ENCODE results near the gene PLCB4.
"Not testable (repeated sequence)": the region's sequence is repeated elsewhere in the genome, so short reads cannot be mapped to it uniquely, and the experiment has no call there.

The PLCB4 gene

GRCh38 chr20:9038791-9039535 lies 29.9 kb upstream of the PLCB4 start:
- Histone ChIP-seq H3K4me1 (peaks cover 2% of the 10 kb centered on the region; the same call in 1 of the 2 replicates), H3K27me3 (ENCODE audit: low read depth) (no peaks in the 10 kb centered on the region), H3K9me3 (no peaks in the 10 kb centered on the region), H3K36me3 (replicated peaks) (no peaks in the 10 kb centered on the region), H3K4me3 (no peak overlapping the region)
- DNase-seq (ENCODE audit: low spot score in 2 of 2): no peak
- in situ Hi-C loops (cut with MboI; ENCODE audit: low sequenced_read_pairs): no loop called here

- in situ Hi-C loops (cut with MboI; ENCODE audit: low sequenced_read_pairs): no loop called here
- DNase-seq (ENCODE audit: low spot score in 2 of 2): no peak
- peaks cover 2% of the 10 kb centered on the region; the same call in 1 of the 2 replicates for H3K4me1 ChIP-seq
Measured at GRCh38 chr20:9040863-9041524, 27.9 kb upstream of the PLCB4 start.

GRCh38 chr20:9043364-9043763 lies 25.5 kb upstream of the PLCB4 start:
- in situ Hi-C loops (cut with MboI; ENCODE audit: low sequenced_read_pairs): no loop called here
- Histone ChIP-seq H3K4me3 (no peak overlapping the region), H3K4me1 (peaks cover 2% of the 10 kb centered on the region; the same call in 1 of the 2 replicates), H3K27me3 (ENCODE audit: low read depth) (no peaks in the 10 kb centered on the region), H3K36me3 (replicated peaks) (no peaks in the 10 kb centered on the region), H3K9me3 (no peaks in the 10 kb centered on the region)
- no peak for DNase-seq (ENCODE audit: low spot score in 2 of 2)

More at GRCh38 chr20:9040863-9041524, 27.9 kb upstream of the PLCB4 start:
- Histone ChIP-seq H3K27me3 (ENCODE audit: low read depth) (no peaks in the 10 kb centered on the region), H3K4me3 (no peak overlapping the region), H3K36me3 (replicated peaks) (no peaks in the 10 kb centered on the region), H3K9me3 (no peaks in the 10 kb centered on the region)

GRCh38 chr20:9047928-9048327 lies 21.0 kb upstream of the PLCB4 start:
- H3K9me3 ChIP-seq; DNase-seq (ENCODE audit: low spot score in 2 of 2); H3K4me1 ChIP-seq; H3K4me3 ChIP-seq; in situ Hi-C loops (cut with MboI; ENCODE audit: low sequenced_read_pairs); H3K27me3 ChIP-seq (ENCODE audit: low read depth); H3K36me3 ChIP-seq (replicated peaks): not testable (repeated sequence)

GRCh38 chr20:9051508-9051907 lies 17.4 kb upstream of the PLCB4 start:
- DNase-seq (ENCODE audit: low spot score in 2 of 2): no peak
- in situ Hi-C loops (cut with MboI; ENCODE audit: low sequenced_read_pairs): no loop called here
- H3K27me3 ChIP-seq (ENCODE audit: low read depth): peaks cover 2% of the 10 kb centered on the region; the same call in 1 of the 2 replicates
- no peaks in the 10 kb centered on the region for H3K36me3 ChIP-seq (replicated peaks)
- no peaks in the 10 kb centered on the region for H3K9me3 ChIP-seq
- no peaks in the 10 kb centered on the region for H3K4me1 ChIP-seq
- H3K4me3 ChIP-seq: no peak overlapping the region

- no peaks in the 10 kb centered on the region for H3K4me1 ChIP-seq
- H3K9me3 ChIP-seq: no peaks in the 10 kb centered on the region
- no peaks in the 10 kb centered on the region for H3K36me3 ChIP-seq (replicated peaks)
- in situ Hi-C loops (cut with MboI; ENCODE audit: low sequenced_read_pairs): no loop called here
- DNase-seq (ENCODE audit: low spot score in 2 of 2): no peak
- H3K27me3 ChIP-seq (ENCODE audit: low read depth): peaks cover 2% of the 10 kb centered on the region; the same call in 1 of the 2 replicates
- H3K4me3 ChIP-seq: no peak overlapping the region
Measured at GRCh38 chr20:9052136-9052535, 16.8 kb upstream of the PLCB4 start.

- Histone ChIP-seq H3K36me3 (replicated peaks) (no peaks in the 10 kb centered on the region), H3K4me3 (no peak overlapping the region), H3K9me3 (no peaks in the 10 kb centered on the region), H3K4me1 (no peaks in the 10 kb centered on the region), H3K27me3 (ENCODE audit: low read depth) (peaks cover 2% of the 10 kb centered on the region; the same call in 1 of the 2 replicates)
- in situ Hi-C loops (cut with MboI; ENCODE audit: low sequenced_read_pairs): no loop called here
- no peak for DNase-seq (ENCODE audit: low spot score in 2 of 2)
Measured at GRCh38 chr20:9053108-9053507, 15.8 kb upstream of the PLCB4 start.

GRCh38 chr20:9054176-9054575 lies 14.7 kb upstream of the PLCB4 start:
- no peak for DNase-seq (ENCODE audit: low spot score in 2 of 2)
- H3K4me1 ChIP-seq: no peaks in the 10 kb centered on the region
- H3K9me3 ChIP-seq: no peaks in the 10 kb centered on the region
- in situ Hi-C loops (cut with MboI; ENCODE audit: low sequenced_read_pairs): no loop called here
- peaks cover 2% of the 10 kb centered on the region; the same call in 1 of the 2 replicates for H3K27me3 ChIP-seq (ENCODE audit: low read depth)
- no peak overlapping the region for H3K4me3 ChIP-seq
- no peaks in the 10 kb centered on the region for H3K36me3 ChIP-seq (replicated peaks)

- in situ Hi-C loops (cut with MboI; ENCODE audit: low sequenced_read_pairs): no loop called here
- H3K27me3 ChIP-seq (ENCODE audit: low read depth): no peaks in the 10 kb centered on the region
- no peaks in the 10 kb centered on the region for H3K9me3 ChIP-seq
- H3K4me3 ChIP-seq: no peak overlapping the region
- H3K4me1 ChIP-seq: no peaks in the 10 kb centered on the region
- no peak for DNase-seq (ENCODE audit: low spot score in 2 of 2)
- H3K36me3 ChIP-seq (replicated peaks): no peaks in the 10 kb centered on the region
Measured at GRCh38 chr20:9059931-9060330, 9.0 kb upstream of the PLCB4 start.

- H3K36me3 ChIP-seq (replicated peaks): no peaks in the 10 kb centered on the region
- no peaks in the 10 kb centered on the region for H3K9me3 ChIP-seq
- no peaks in the 10 kb centered on the region for H3K4me1 ChIP-seq
- H3K4me3 ChIP-seq: no peak overlapping the region
- DNase-seq (ENCODE audit: low spot score in 2 of 2): no peak
- in situ Hi-C loops (cut with MboI; ENCODE audit: low sequenced_read_pairs): no loop called here
- no peaks in the 10 kb centered on the region for H3K27me3 ChIP-seq (ENCODE audit: low read depth)
Measured at GRCh38 chr20:9061434-9061833, 7.5 kb upstream of the PLCB4 start.

GRCh38 chr20:9062066-9062465 lies 6.8 kb upstream of the PLCB4 start:
- Histone ChIP-seq H3K4me1 (no peaks in the 10 kb centered on the region), H3K27me3 (ENCODE audit: low read depth) (no peaks in the 10 kb centered on the region), H3K4me3 (no peak overlapping the region), H3K36me3 (replicated peaks) (no peaks in the 10 kb centered on the region), H3K9me3 (no peaks in the 10 kb centered on the region)
- in situ Hi-C loops (cut with MboI; ENCODE audit: low sequenced_read_pairs): no loop called here
- DNase-seq (ENCODE audit: low spot score in 2 of 2): no peak

GRCh38 chr20:9066191-9066590 lies 2.7 kb upstream of the PLCB4 start:
- Histone ChIP-seq H3K9me3 (no peaks in the 10 kb centered on the region), H3K36me3 (replicated peaks) (no peaks in the 10 kb centered on the region), H3K4me1 (peaks cover 18% of the 10 kb centered on the region), H3K27me3 (ENCODE audit: low read depth) (no peaks in the 10 kb centered on the region), H3K4me3 (no peak overlapping the region)
- no peak for DNase-seq (ENCODE audit: low spot score in 2 of 2)
- in situ Hi-C loops (cut with MboI; ENCODE audit: low sequenced_read_pairs): no loop called here

GRCh38 chr20:9068233-9068801 lies 570 bp upstream of the PLCB4 start:
- DNase-seq (ENCODE audit: low spot score in 2 of 2): peak; percentile 36 to 75
- Histone ChIP-seq H3K4me3 (peak overlapping the region; percentile 58), H3K9me3 (no peaks in the 10 kb centered on the region), H3K36me3 (replicated peaks) (no peaks in the 10 kb centered on the region), H3K4me1 (peaks cover 21% of the 10 kb centered on the region), H3K27me3 (ENCODE audit: low read depth) (no peaks in the 10 kb centered on the region)
- in situ Hi-C loops (cut with MboI; ENCODE audit: low sequenced_read_pairs): no loop called here

GRCh38 chr20:9070304-9070703 lies 1.4 kb downstream of the PLCB4 start:
- H3K9me3 ChIP-seq: no peaks in the 10 kb centered on the region
- peaks cover 21% of the 10 kb centered on the region for H3K4me1 ChIP-seq
- H3K36me3 ChIP-seq (replicated peaks): no peaks in the 10 kb centered on the region
- DNase-seq (ENCODE audit: low spot score in 2 of 2): no peak
- H3K4me3 ChIP-seq: no peak overlapping the region
- in situ Hi-C loops (cut with MboI; ENCODE audit: low sequenced_read_pairs): no loop called here
- H3K27me3 ChIP-seq (ENCODE audit: low read depth): no peaks in the 10 kb centered on the region
